A673 (cell line): Measurements from ENCODE around the gene HDHD3.

Experiments
- EZH2 ChIP-seq: fragments of 200-600 bp; sonication (generic); IDR thresholded peaks from 2 replicates; pipeline ENCODE4 v1.6.1; 2017; ENCODE audit warnings: borderline replicate concordance, low read depth, mild to moderate bottlenecking, mixed read lengths, antibody characterized with exemption, low read length; ENCODE audit not compliant: poor library complexity, severe bottlenecking
- TF ChIP-seq, protein P1 (sequence below): fragments of 300-800, 200-600 bp; sonication (generic); conservative IDR thresholded peaks from 2 replicates; pipeline ENCODE4 v1.5.1; 2017; ENCODE audit warnings: low read depth, mild to moderate bottlenecking, antibody characterized with exemption, low read length, moderate library complexity, mixed read lengths

DNA sequence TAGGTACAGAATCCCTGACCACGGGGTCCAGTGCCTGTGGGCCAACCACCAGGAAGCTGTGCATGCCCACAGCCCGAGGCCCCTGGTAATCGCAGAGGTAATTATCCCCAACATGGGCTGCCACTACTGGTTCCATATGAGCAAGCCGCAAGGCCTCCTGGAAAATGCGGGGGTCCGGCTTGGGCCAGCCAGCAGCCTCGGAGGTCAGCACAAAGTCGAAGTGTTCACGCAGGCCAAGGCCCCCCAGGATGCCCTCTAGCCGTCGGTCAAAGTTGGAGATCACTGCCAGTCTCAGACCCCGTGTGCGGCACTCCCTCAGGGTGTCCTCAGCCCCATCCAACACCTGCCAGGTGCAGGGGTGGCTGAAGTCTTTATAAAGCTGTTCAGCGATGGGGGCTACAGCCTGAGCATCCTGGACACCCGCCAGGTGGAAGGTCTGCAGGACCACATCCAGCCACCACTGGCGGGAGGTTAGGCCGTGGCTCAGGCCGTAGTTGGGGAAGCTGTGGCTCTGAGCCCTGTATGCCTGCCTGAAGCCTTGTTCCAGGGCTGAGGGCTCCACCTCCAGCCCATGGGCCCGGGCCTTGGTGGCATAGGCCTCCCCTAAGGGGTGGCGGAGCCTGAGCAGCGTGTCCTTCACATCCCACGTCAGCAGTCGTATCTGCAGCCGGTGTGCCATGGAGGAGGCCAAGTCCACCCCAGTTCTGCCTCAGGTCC is 3.0 kb downstream of the HDHD3 start:
- TF ChIP-seq, protein P1, sequence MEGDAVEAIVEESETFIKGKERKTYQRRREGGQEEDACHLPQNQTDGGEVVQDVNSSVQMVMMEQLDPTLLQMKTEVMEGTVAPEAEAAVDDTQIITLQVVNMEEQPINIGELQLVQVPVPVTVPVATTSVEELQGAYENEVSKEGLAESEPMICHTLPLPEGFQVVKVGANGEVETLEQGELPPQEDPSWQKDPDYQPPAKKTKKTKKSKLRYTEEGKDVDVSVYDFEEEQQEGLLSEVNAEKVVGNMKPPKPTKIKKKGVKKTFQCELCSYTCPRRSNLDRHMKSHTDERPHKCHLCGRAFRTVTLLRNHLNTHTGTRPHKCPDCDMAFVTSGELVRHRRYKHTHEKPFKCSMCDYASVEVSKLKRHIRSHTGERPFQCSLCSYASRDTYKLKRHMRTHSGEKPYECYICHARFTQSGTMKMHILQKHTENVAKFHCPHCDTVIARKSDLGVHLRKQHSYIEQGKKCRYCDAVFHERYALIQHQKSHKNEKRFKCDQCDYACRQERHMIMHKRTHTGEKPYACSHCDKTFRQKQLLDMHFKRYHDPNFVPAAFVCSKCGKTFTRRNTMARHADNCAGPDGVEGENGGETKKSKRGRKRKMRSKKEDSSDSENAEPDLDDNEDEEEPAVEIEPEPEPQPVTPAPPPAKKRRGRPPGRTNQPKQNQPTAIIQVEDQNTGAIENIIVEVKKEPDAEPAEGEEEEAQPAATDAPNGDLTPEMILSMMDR: no peak
- no peak for TF ChIP-seq EZH2
